GM18951 (cell line): ENCODE measurements around the gene DEPDC1.
"Not testable (repeated sequence)": the region's sequence is repeated elsewhere in the genome, so short reads cannot be mapped to it uniquely, and the experiment has no call there.

Experiments used
- POLR2A ChIP-seq: IDR thresholded peaks from 4 replicates; pipeline ENCODE4 v1.6.1; 2011; ENCODE audit warnings: mild to moderate bottlenecking; ENCODE audit not compliant: insufficient read length, insufficient read depth; ENCODE audit errors: extremely low read depth
- in situ Hi-C: fragments of 300-500 bp; cut with MboI; formaldehyde crosslinking; loops from one replicate; pipeline ENCODE4 v1.12.0; 2022; ENCODE audit warnings: low sequenced_read_pairs, mixed read lengths, inconsistent platforms; ENCODE audit not compliant: unreplicated experiment

Gene DEPDC1

DNA sequence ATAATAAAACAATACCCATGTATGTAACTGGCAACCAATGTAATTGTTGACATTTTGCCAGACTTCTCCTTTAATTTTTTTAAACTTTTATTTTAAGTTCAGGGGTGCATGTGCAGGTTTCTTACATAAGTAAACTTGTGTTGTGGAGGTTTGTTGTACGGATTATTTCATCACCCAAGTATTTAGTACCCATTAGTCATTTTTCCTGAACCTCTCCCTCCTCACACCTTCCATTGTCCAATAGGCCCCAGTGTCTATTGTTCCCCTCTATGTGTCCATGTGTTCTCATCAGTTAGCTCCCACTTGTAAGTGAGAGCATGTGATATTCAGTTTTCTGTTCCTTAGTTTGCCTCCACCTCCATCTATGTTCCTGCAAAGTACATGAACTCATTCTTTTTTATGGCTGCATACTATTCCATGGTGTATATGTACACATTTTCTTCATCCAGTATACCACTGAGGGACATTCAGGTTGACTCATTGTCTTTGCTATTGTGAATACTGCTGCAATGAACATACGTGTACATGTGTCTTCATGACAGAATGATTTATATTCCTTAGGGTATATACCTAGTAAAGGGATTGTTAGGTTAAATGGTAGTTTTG is 6.7 kb downstream of the DEPDC1 start:
- TF ChIP-seq POLR2A = no peak
- in situ Hi-C loops = no loop called here

DNA sequence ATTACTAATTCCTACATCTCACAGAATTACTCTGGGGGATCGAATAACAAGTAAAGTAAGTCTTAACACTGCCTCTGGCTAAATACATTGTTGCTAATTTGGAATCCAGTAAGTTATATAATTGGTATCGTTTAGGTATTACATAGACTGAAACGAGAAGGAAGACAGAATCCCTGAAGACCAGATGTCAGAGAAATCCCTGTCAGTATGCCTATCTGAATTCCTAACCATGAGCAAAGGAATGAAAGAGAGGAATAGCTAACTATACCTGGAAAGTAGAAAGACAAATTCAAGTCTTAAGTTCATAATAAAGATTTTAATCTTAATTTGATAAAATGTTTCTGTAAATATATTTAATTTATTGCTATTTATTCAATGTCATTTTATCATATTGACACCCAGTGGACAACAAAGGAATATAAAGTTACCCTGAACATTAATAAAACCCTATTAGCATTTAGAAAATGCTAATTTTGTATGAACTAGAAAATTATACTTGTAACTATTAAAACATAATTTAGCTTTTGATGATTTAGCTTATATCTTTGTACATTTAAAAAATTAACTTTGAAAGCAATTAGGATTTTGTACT is 11.4 kb downstream of the DEPDC1 start:
- no peak for TF ChIP-seq POLR2A
- in situ Hi-C loops = no loop called here

DNA sequence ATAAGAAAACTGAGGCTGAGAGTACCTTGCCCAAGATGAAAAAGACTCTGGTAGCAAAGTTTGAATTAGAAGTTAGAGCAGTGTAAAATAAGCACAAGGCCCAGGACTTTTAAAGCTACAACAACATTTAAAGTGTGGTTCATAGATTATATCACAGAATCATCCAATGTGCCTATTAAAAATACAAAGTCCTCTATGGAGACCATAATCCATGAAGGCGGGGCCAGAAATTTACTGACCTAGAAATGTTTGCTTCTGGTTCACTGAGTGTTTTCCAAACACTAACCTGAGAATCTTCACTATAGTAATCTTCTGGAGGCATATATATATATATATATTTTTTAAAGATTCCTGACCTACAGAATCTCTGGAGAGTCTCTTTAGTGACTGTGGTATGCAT is 12.3 kb downstream of the DEPDC1 start:
- in situ Hi-C loops = no loop called here

DNA sequence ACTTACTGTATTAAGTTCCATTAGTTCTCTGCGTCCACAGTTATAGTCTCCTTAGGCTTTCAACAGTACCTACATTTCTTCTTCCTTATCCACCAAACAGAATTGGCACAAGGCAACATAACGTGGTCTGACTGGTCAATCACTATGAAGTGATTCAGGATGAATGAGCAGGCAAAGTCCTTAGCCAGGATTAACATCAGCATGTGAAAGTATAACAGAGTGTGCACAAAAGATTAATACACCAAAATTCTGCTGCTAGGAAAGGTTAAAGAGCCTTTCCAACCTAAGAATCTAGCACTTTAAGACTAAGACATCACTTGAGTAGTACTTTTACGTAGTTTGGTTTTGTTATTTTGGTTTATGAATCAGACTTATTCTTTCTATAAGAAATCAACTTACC is 15.8 kb downstream of the DEPDC1 start:
- in situ Hi-C loops = no loop called here

More for the DNA sequence above, 12.3 kb downstream of the DEPDC1 start:
- TF ChIP-seq POLR2A = no peak

DNA sequence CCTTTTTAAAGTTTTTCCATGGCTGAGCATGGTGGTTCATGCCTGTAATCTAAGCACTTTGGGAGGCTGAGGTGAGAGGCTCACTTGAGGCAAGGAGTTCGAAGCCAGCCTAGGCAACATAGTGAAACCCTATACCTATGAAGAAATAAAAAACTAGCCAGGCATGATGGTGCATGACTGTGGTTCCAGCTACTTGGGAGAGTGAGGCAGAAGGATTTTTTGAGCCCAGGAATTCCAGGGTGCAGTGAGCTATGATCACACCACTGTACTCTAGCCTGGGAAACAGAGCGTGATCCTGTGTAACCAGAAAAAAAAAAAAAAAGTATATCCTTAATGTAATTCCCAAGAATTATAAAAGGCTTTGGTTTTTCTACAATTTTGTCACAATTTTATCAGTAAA is 17.4 kb downstream of the DEPDC1 start:
- in situ Hi-C loops = no loop called here
- no peak for TF ChIP-seq POLR2A

More for the DNA sequence above, 15.8 kb downstream of the DEPDC1 start:
- TF ChIP-seq POLR2A = no peak

DNA sequence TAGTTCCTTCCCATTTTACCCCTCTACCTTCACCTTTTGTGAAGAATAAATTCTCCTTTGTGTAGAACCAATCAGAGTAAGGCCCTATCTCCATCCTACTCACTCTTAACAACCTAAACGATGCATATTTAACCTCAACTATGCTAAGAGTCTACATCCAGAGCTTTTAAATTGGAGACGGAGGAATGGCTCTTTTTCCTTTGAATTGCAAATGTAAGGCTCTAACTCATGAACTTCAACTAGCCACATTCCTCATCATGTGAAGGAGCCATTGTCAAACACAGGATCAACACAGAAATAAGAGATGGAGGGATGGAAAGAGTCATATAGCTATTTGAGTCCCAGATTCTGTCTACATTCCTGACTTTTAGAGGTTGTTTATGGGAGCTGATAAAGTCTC is 18.2 kb downstream of the DEPDC1 start:
- in situ Hi-C loops = no loop called here
- no peak for TF ChIP-seq POLR2A

DNA sequence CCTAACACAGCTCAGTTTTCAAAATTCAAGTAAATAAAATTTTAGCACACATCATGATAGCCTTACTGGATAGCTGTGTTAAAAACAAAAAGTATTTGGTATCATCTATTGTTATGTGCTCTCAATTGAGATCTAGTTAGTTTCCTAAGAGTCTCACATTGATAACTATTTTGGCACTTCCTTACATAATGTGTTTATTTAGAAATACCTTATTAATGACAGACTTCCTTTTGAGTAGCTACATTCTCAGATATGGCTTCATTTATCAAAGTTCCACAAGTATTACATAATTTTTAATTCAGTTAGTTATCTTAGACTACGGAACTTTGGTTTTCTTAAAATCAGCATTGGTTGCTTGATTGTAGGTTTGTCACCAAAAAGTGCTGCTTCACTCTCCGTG is 20.3 kb downstream of the DEPDC1 start:
- in situ Hi-C loops = not testable (repeated sequence)

DNA sequence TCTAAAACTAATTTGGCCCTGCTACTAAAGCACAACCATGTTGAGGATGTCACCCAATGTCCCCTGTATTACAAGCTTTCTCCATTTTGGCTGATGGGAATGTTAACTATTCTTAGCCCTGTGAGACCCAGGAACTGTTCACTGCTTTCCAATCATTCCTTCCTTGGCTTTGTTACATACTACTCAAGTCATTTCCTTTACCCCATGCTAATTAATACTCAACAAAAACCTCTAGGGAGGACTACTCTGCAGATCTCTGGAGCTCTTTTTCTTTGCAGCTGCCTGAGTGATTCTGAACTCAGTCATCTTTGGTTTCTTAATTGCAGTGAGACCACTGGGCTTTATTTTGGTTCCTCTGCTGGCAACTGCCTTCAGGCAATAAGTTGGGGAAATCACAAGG is 23.8 kb downstream of the DEPDC1 start:
- no peak for TF ChIP-seq POLR2A
- in situ Hi-C loops = no loop called here

DNA sequence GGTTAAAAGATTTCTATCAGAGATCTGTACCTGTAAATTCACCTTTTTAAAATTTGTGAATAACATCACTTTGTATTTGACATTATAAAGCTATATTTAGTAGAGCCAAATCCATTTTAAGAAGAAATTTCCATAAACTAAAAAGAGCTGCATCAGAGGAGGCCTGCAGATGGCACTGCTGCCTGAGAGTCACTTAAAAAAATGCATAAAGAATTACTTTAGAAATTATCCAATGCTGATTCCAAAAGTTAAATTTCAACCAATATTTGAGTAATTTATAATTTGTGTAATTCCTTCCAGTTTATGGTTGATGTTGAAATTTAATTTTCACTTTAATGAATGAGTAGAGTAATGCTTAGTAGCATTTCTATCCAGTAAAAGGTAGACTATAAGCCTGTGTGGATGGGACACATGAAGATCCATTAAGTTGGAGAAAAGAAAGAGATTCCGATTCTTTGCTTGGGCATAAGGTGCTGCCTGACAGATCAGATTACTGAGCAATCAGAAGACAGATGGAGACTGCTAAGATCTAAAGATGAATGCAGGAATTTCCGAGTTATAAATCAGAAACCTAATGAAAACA is 26.4 kb downstream of the DEPDC1 start:
- TF ChIP-seq POLR2A = no peak
- in situ Hi-C loops = no loop called here

DNA sequence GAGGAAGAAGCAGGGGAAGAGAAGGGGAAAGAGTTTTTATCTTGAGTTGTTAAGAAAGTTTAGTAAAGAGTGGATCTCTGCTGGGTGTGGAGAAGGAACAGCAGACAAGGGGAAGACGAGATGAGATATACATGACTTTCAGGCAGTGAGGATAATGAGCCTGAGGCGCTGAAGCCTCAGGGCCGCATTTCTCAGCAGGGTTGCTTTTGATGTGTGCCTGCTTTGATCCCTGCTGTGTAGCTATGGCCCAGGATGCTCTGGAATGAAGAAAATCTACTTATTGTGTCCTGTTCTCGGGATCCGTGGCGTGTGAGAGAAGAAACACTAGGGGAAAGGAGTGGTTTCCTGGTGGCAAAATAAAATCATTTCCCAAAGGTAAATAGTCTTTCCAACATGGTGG is 32.0 kb downstream of the DEPDC1 start:
- TF ChIP-seq POLR2A = no peak
- in situ Hi-C loops = no loop called here

DNA sequence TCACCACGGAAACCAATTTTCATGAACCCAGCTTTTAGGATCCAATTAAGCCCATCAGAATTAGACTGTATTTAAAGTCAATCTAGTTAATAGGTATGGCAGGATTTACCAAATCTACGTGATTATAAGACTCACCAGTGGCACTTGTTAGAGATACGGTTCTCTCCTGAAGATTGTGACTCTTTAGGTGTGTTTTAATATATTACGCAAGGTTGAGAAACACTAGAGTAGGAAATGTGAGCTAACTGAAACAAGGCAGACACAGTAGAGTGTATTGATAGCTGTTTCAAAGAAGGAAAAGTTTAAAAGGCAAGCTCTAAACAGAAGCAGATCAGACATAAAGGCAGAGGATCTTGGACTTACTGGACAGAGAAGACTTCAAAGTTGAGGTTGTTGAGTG is 35.9 kb downstream of the DEPDC1 start:
- TF ChIP-seq POLR2A = no peak
- in situ Hi-C loops = no loop called here

DNA sequence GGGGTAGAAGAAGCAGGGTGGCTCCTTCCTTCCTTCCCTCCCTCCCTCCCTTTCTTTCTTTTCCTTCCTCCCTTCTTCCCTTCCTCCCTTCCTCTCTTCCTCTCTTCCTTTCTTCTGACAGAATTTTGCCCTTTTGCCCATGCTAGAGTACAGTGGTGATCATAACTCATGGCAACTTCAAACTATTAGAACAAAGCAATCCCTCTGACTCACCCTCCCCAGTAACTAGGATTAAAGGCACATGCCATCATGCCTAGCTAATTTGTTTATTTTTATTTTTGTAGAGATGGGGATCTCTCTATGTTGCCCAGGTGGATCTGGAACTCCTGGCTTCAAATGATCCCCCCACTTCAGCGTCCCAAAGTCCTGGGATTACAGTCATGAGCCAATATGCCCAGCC is 37.1 kb downstream of the DEPDC1 start:
- TF ChIP-seq POLR2A = no peak
- in situ Hi-C loops = no loop called here

DNA sequence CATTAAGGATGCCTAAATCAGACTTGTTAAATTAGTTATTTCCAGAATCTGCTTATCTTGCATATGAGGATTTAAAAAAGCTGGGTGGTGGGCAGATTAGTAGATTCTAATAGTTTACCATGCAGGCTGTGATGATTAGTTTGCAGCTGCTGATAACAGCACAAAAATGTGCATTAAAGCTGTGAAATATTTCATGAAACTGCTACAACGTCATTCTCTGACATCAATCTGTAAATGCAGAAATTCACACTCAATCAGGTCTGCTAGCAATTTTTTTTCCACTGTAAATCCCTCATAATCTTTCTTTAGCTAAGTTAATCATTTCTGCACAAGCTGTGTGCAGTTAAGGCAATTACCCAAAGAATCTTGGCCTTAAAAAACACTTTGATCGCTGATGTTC is 37.8 kb downstream of the DEPDC1 start:
- no peak for TF ChIP-seq POLR2A
- in situ Hi-C loops = no loop called here

DNA sequence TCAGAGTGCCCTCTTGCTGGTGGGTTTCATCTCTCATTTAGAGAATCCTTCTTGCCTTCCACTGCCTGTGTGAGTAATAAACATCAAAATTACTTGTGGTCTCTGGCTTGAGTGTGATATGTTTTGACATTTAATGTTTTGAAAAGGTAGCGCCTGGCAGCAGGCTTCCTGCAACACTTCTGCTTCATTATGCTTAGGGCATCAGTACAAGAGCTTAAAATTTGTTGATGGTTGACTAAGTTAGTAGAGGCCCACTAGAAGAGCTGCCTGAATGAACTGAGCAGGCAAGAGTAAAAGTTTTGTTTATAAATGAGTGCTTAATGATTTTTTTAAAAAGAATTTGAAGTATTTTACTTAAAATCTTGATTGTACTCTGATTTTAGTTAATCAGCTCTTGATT is 40.7 kb downstream of the DEPDC1 start:
- TF ChIP-seq POLR2A = no peak
- in situ Hi-C loops = no loop called here
